Osteoblast (primary cell): Measurements from ENCODE around the gene LCE4A. TPM values are rescaled to one million over a fixed set of nuclear protein-coding genes. Genes with fewer than 3 reads are reported as not detected.

Experiments
- DNase-seq: peaks from one replicate; pipeline ENCODE4 v3.0.0; 2011; ENCODE audit warnings: low spot score, mixed read lengths; ENCODE audit not compliant: insufficient read length; ENCODE audit errors: missing footprints
- H2AFZ ChIP-seq: 2 replicates; pipeline ENCODE4 v1.6.0; 2011; ENCODE audit warnings: mild to moderate bottlenecking, low read length
- H3K27ac ChIP-seq: 2 replicates; pipeline ENCODE4 v1.5.1; 2011; ENCODE audit warnings: mild to moderate bottlenecking, low read depth, low read length, moderate library complexity
- H3K27me3 ChIP-seq: 2 replicates; pipeline ENCODE4 v1.6.0; 2012; ENCODE audit warnings: mild to moderate bottlenecking, control low read depth, inconsistent platforms, low read length, moderate library complexity; ENCODE audit not compliant: insufficient read depth
- H3K36me3 ChIP-seq: 2 replicates; pipeline ENCODE4 v1.5.1; 2011; ENCODE audit warnings: mild to moderate bottlenecking, low read length, control low read depth, moderate library complexity; ENCODE audit not compliant: insufficient read depth
- H3K4me1 ChIP-seq: 2 replicates; pipeline ENCODE4 v1.5.1; 2011; ENCODE audit warnings: mild to moderate bottlenecking, low read length, control low read depth, moderate library complexity; ENCODE audit not compliant: insufficient read depth
- H3K4me2 ChIP-seq: 2 replicates; pipeline ENCODE4 v1.6.0; 2011; ENCODE audit warnings: mild to moderate bottlenecking, low read length; ENCODE audit not compliant: insufficient read depth
- H3K4me3 ChIP-seq: fragments of 200-600 bp; sonication (generic); 3 replicates; pipeline ENCODE4 v1.5.1; 2012; ENCODE audit warnings: mild to moderate bottlenecking, low read length, inconsistent platforms; ENCODE audit not compliant: insufficient read depth
- H3K79me2 ChIP-seq: 2 replicates; pipeline ENCODE4 v1.6.0; 2012; ENCODE audit warnings: mild to moderate bottlenecking, low read length, control low read depth, inconsistent platforms; ENCODE audit not compliant: insufficient read depth
- H3K9me3 ChIP-seq: 2 replicates; pipeline ENCODE4 v1.5.1; 2011; ENCODE audit warnings: low read depth, low read length, control low read depth
- H4K20me1 ChIP-seq: 2 replicates; pipeline ENCODE4 v1.6.0; 2012; ENCODE audit warnings: mild to moderate bottlenecking, low read length, control low read depth; ENCODE audit not compliant: insufficient read depth
- CTCF ChIP-seq: IDR thresholded peaks from 2 replicates; pipeline ENCODE4 v1.5.1; 2011; ENCODE audit warnings: mild to moderate bottlenecking, low read depth, low read length, moderate library complexity; ENCODE audit errors: extremely low read depth
- total RNA-seq: library from RNA; depleted of rRNA; stranded (reverse); fragments of >200 nt; gene quantifications from 2 replicates; pipeline ENCODE4 v1.2.3, GENCODE V29; 2012

Gene LCE4A
- total RNA-seq, 1 donor: not detected

- Histone ChIP-seq H2AFZ (no peak overlapping the region), H4K20me1 (no peaks in the 10 kb centered on the region), H3K27ac (no peak overlapping the region), H3K36me3 (no peaks in the 10 kb centered on the region), H3K4me3 (no peak overlapping the region), H3K9me3 (no peaks in the 10 kb centered on the region), H3K4me2 (no peak overlapping the region), H3K79me2 (no peaks in the 10 kb centered on the region), H3K4me1 (no peaks in the 10 kb centered on the region), H3K27me3 (no peaks in the 10 kb centered on the region)
- no peak for DNase-seq
- no peak for TF ChIP-seq CTCF
Observed at GRCh38 chr1:152699746-152700145, 8.2 kb upstream of the LCE4A start.

GRCh38 chr1:152718238-152718637 lies 10.3 kb downstream of the LCE4A start:
- H4K20me1 ChIP-seq: no peaks in the 10 kb centered on the region
- no peak overlapping the region for H3K4me3 ChIP-seq
- no peak overlapping the region for H3K27ac ChIP-seq
- no peaks in the 10 kb centered on the region for H3K4me1 ChIP-seq
- no peak for TF ChIP-seq CTCF
- no peak overlapping the region for H3K4me2 ChIP-seq
- H3K36me3 ChIP-seq: no peaks in the 10 kb centered on the region
- H2AFZ ChIP-seq: no peak overlapping the region
- no peaks in the 10 kb centered on the region for H3K9me3 ChIP-seq
- no peaks in the 10 kb centered on the region for H3K27me3 ChIP-seq
- H3K79me2 ChIP-seq: no peaks in the 10 kb centered on the region
- DNase-seq: no peak

GRCh38 chr1:152725261-152725660 lies 17.3 kb downstream of the LCE4A start:
- Histone ChIP-seq H3K9me3 (no peaks in the 10 kb centered on the region), H3K4me2 (no peak overlapping the region), H2AFZ (no peak overlapping the region), H3K27ac (no peak overlapping the region), H3K4me3 (no peak overlapping the region), H3K79me2 (no peaks in the 10 kb centered on the region), H3K36me3 (no peaks in the 10 kb centered on the region), H3K27me3 (no peaks in the 10 kb centered on the region), H3K4me1 (no peaks in the 10 kb centered on the region), H4K20me1 (no peaks in the 10 kb centered on the region)
- no peak for TF ChIP-seq CTCF
- no peak for DNase-seq

GRCh38 chr1:152728986-152729385 lies 21.0 kb downstream of the LCE4A start:
- no peaks in the 10 kb centered on the region for H4K20me1 ChIP-seq
- H3K9me3 ChIP-seq: no peaks in the 10 kb centered on the region
- H3K4me3 ChIP-seq: no peak overlapping the region
- no peak overlapping the region for H3K4me2 ChIP-seq
- H3K36me3 ChIP-seq: no peaks in the 10 kb centered on the region
- H3K27me3 ChIP-seq: no peaks in the 10 kb centered on the region
- no peaks in the 10 kb centered on the region for H3K4me1 ChIP-seq
- no peak for DNase-seq
- no peak overlapping the region for H2AFZ ChIP-seq
- no peak overlapping the region for H3K27ac ChIP-seq
- H3K79me2 ChIP-seq: no peaks in the 10 kb centered on the region
- TF ChIP-seq CTCF: no peak
